Measurements from ENCODE around the gene TLR9.

GRCh38 chr3:52269776-52270175, 44.3 kb upstream of the TLR9 start:
- TF ChIP-seq CTCF (IDR thresholded peaks at IDR 0.05) (no peak), POLR2A (IDR thresholded peaks at IDR 0.05) (no peak)

All from testis (tissue), 2 donors.